ENCODE measurements around the gene HRNR.

- no peak for TF ChIP-seq RAD21 (IDR thresholded peaks at IDR 0.05)
- TF ChIP-seq CTCF (IDR thresholded peaks at IDR 0.05; ENCODE audit: low read depth, low read length, missing input control), result no peak
- no peak for TF ChIP-seq JUND (IDR thresholded peaks at IDR 0.05)
- TF ChIP-seq FOXA1 (IDR thresholded peaks at IDR 0.05), result no peak
- TF ChIP-seq TAF1 (conservative IDR thresholded peaks at IDR 0.05), result no peak
- no peak for TF ChIP-seq HNF4A (conservative IDR thresholded peaks at IDR 0.05)
- no peak for TF ChIP-seq REST (IDR thresholded peaks at IDR 0.05)
Measured at GRCh38 chr1:152220166-152221163, 3.5 kb downstream of the HRNR start.

All from liver (tissue), 3 donors.